Fibroblast of lung (primary cell): Measurements from ENCODE around the gene GABRB2. TPM values are rescaled to one million over a fixed set of nuclear protein-coding genes. Genes with fewer than 3 reads are reported as not detected.

Experiments
- DNase-seq, 2 donors: peaks; one replicate each; pipeline versions ENCODE4 v3.0.0 to v3.0.0-alpha.2; 2010; ENCODE audit warnings: low read depth in 2 of 2
- H2AFZ ChIP-seq: 2 replicates; pipeline ENCODE4 v1.5.1; 2012; ENCODE audit warnings: low read length, control low read depth, inconsistent platforms
- H3K27ac ChIP-seq: 2 replicates; pipeline ENCODE4 v1.5.1; 2011; ENCODE audit warnings: low read length, control low read depth; ENCODE audit not compliant: insufficient read depth
- H3K27me3 ChIP-seq: 2 replicates; pipeline ENCODE4 v1.5.1; 2011; ENCODE audit warnings: mild to moderate bottlenecking, low read length; ENCODE audit not compliant: control insufficient read depth, insufficient read depth
- H3K36me3 ChIP-seq: 2 replicates; pipeline ENCODE4 v1.5.1; 2011; ENCODE audit warnings: low read length; ENCODE audit not compliant: control insufficient read depth, insufficient read depth
- H3K4me1 ChIP-seq: 2 replicates; pipeline ENCODE4 v1.5.1; 2011; ENCODE audit warnings: low read length; ENCODE audit not compliant: control insufficient read depth, insufficient read depth; ENCODE audit errors: extremely low read depth
- H3K4me2 ChIP-seq: 2 replicates; pipeline ENCODE4 v1.5.1; 2011; ENCODE audit warnings: low read length, control low read depth; ENCODE audit not compliant: insufficient read depth; ENCODE audit errors: extremely low read depth
- H3K4me3 ChIP-seq, 4 experiments: fragments of 200-600 bp in 1 of 4; sonication (generic) in 1 of 4; replicated peaks in 1 of 4; 2 replicates each; pipeline ENCODE4 v1.5.1; 2011 to 2016; ENCODE audit warnings: low read length in 4 of 4, low read depth in 3 of 4, mild to moderate bottlenecking in 3 of 4, control low read depth in 2 of 4, inconsistent platforms in 1 of 4, mixed read lengths in 1 of 4; ENCODE audit not compliant: insufficient read depth in 1 of 4; ENCODE audit errors: control extremely low read depth in 1 of 4
- H3K79me2 ChIP-seq: 2 replicates; pipeline ENCODE4 v1.5.1; 2012; ENCODE audit warnings: mild to moderate bottlenecking, low read length, inconsistent platforms; ENCODE audit not compliant: control insufficient read depth, insufficient read depth
- H3K9ac ChIP-seq: 2 replicates; pipeline ENCODE4 v1.5.1; 2011; ENCODE audit warnings: mild to moderate bottlenecking, low read length, control low read depth; ENCODE audit not compliant: insufficient read depth
- H3K9me3 ChIP-seq: 2 replicates; pipeline ENCODE4 v1.5.1; 2012; ENCODE audit warnings: low read depth, low read length; ENCODE audit not compliant: control insufficient read depth, insufficient read depth
- H4K20me1 ChIP-seq: 2 replicates; pipeline ENCODE4 v1.5.1; 2011; ENCODE audit warnings: low read length; ENCODE audit not compliant: control insufficient read depth, insufficient read depth; ENCODE audit errors: extremely low read depth
- EZH2 ChIP-seq: IDR thresholded peaks from 2 replicates; pipeline ENCODE4 v1.5.1; 2012; ENCODE audit warnings: low read length, control low read depth, mild to moderate bottlenecking; ENCODE audit errors: missing control alignments
- polyA plus RNA-seq, 2 donors: library from polyadenylated mRNA; depleted of rRNA in 1 of 2; stranded (reverse) in 1 of 2; unstranded in 1 of 2; fragments of >200 nt; gene quantifications; 2 replicates each; pipeline ENCODE4 v1.2.1, GENCODE V29; 2011 to 2012; ENCODE audit warnings: missing spikeins in 1 of 2
- total RNA-seq: library from RNA; depleted of rRNA; stranded (reverse); fragments of >200 nt; gene quantifications from 2 replicates; pipeline ENCODE4 v1.2.1, GENCODE V29; 2014
- TF ChIP-seq, protein P1 (sequence below), 2 donors: IDR thresholded peaks in 1 of 2; conservative IDR thresholded peaks in 1 of 2; 1 replicate in 1 of 2; 2 replicates in 1 of 2; pipeline ENCODE4 v1.5.1; 2011 to 2012; ENCODE audit warnings: low read length in 2 of 2, control low read depth in 1 of 2, inconsistent platforms in 1 of 2, low read depth in 1 of 2, mild to moderate bottlenecking in 1 of 2

The GABRB2 gene
- total and polyA plus RNA-seq, 2 donors (not counting 1 experiment from before 2014, with no cell fraction given), result under 0.01 to 0.01 TPM

DNA sequence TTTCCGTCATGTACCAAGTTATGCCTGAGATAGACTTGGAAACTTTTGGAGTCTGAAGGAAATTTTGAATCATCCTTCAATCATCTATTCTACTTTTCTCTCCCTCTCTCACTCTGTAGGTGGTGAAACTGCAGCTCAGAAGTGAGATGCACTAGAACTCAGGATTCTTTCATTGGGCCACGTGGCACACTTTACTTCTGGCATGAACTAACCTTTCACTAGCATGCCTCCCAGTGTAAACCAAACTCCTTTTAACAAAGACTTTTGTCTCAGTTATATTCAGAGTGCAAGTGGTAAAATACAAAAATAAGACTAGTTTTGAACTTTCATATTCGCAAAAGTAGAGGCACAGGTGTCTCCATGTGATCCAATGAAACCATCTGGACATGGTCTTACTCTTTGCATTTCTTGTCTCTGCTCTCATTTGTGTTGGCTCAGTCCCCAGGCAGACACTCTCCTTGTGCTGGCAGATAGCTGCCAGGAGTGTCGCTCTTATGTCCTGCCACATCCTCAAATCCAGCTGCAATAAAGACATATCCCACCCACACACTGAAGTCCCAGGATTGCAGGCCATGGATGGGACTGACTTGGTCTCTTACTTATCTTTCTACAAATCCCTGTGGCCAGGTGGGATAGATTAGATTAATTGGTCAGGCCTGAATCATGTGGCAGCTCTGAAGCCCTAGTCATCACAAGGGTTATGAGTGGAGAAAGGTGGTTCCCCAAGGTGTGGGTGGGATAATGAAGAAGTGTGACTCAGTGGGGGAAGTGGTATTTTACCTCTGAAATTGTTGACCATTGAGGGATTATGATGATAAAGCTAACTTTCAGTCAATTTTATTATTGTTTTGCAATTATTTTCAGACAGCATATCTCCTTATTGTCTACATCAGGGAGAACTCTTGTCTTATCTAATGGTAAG lies 267.5 kb downstream of the GABRB2 start:
- Histone ChIP-seq H3K27ac (no peak overlapping the region), H3K27me3 (no peaks in the 10 kb centered on the region), H4K20me1 (no peaks in the 10 kb centered on the region), H3K4me1 (no peaks in the 10 kb centered on the region), H3K36me3 (no peaks in the 10 kb centered on the region), H3K4me2 (no peak overlapping the region), H2AFZ (no peak overlapping the region), H3K79me2 (no peaks in the 10 kb centered on the region), H3K9me3 (no peaks in the 10 kb centered on the region), H3K9ac (no peak overlapping the region), H3K4me3 (no peak overlapping the region)
- no peak for DNase-seq
- TF ChIP-seq, protein P1, sequence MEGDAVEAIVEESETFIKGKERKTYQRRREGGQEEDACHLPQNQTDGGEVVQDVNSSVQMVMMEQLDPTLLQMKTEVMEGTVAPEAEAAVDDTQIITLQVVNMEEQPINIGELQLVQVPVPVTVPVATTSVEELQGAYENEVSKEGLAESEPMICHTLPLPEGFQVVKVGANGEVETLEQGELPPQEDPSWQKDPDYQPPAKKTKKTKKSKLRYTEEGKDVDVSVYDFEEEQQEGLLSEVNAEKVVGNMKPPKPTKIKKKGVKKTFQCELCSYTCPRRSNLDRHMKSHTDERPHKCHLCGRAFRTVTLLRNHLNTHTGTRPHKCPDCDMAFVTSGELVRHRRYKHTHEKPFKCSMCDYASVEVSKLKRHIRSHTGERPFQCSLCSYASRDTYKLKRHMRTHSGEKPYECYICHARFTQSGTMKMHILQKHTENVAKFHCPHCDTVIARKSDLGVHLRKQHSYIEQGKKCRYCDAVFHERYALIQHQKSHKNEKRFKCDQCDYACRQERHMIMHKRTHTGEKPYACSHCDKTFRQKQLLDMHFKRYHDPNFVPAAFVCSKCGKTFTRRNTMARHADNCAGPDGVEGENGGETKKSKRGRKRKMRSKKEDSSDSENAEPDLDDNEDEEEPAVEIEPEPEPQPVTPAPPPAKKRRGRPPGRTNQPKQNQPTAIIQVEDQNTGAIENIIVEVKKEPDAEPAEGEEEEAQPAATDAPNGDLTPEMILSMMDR (conservative IDR thresholded peaks at IDR 0.05 in 1 of 2, IDR thresholded peaks at IDR 0.05 in 1 of 2; ENCODE audit: low read depth in 1 of 2, low read length in 2 of 2), result no peak
- TF ChIP-seq EZH2, result no peak

DNA sequence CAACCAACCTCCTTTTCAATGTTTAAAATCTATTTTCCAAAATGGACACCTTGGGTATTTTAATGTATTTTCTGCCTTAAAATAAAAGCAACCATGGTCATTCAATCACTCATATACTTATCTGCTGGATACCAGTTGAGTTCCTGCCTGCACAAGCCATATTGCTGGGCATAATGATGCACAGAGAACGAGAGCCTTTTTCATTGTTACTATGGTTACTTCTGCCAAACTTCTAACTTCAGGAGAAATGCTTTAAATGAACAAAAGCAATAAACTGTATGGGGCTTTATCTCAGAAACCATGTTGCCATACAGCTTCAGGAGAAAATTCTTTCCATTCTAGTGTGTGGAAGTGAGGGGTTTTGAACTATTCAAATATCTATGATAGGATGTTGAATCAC lies 269.5 kb downstream of the GABRB2 start:
- H3K9ac ChIP-seq, result no peak overlapping the region
- no peaks in the 10 kb centered on the region for H3K27me3 ChIP-seq
- no peaks in the 10 kb centered on the region for H4K20me1 ChIP-seq
- no peak overlapping the region for H3K27ac ChIP-seq
- no peak for DNase-seq
- no peaks in the 10 kb centered on the region for H3K4me1 ChIP-seq
- no peak overlapping the region for H3K4me3 ChIP-seq
- H3K9me3 ChIP-seq, result no peaks in the 10 kb centered on the region
- H3K36me3 ChIP-seq, result no peaks in the 10 kb centered on the region
- TF ChIP-seq, protein P1 (conservative IDR thresholded peaks at IDR 0.05 in 1 of 2, IDR thresholded peaks at IDR 0.05 in 1 of 2; ENCODE audit: low read depth in 1 of 2, low read length in 2 of 2), result no peak
- no peak for TF ChIP-seq EZH2
- no peak overlapping the region for H3K4me2 ChIP-seq
- H2AFZ ChIP-seq, result no peak overlapping the region
- H3K79me2 ChIP-seq, result no peaks in the 10 kb centered on the region

DNA sequence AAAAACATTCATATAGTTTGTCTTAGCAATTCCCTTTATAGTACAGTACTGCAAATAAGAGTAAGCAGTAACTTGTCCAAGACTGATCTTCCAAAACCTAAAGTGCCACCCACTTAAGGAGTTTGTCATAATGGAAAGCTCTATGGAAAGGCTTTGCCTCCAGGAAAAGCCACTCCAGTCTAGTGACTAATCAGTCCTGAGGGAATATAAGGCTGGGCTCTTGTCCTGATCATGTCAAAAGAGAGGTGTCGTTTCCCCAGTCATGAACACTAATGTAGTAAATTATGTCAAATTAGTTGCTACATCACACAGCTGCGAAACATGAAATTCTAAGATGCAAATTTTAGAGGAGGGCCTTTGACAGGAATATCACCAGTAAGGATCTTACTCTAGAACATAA lies 271.6 kb downstream of the GABRB2 start:
- Histone ChIP-seq H3K4me2 (no peak overlapping the region), H3K9me3 (no peaks in the 10 kb centered on the region), H3K4me1 (no peaks in the 10 kb centered on the region), H2AFZ (no peak overlapping the region), H3K9ac (no peak overlapping the region), H3K27ac (no peak overlapping the region), H3K79me2 (no peaks in the 10 kb centered on the region), H3K27me3 (no peaks in the 10 kb centered on the region), H4K20me1 (no peaks in the 10 kb centered on the region), H3K36me3 (no peaks in the 10 kb centered on the region), H3K4me3 (no peak overlapping the region)
- TF ChIP-seq, protein P1 (conservative IDR thresholded peaks at IDR 0.05 in 1 of 2, IDR thresholded peaks at IDR 0.05 in 1 of 2; ENCODE audit: low read depth in 1 of 2, low read length in 2 of 2), result no peak
- TF ChIP-seq EZH2, result no peak
- no peak for DNase-seq
